ENCODE results near the gene RHOT1. TPM values are rescaled to one million over a fixed set of nuclear protein-coding genes. Genes with fewer than 3 reads are reported as not detected.

The RHOT1 gene
- total RNA-seq, 1 donor from 2014 or later = 34.6 TPM

GRCh38 chr17:32235588-32235987 is 93.3 kb downstream of the RHOT1 start:
- Mint-ChIP-seq H3K4me1 (peaks cover 4% of the 10 kb centered on the region), H3K9me3 (peaks cover 5% of the 10 kb centered on the region), H3K4me3 (no peak overlapping the region), H3K36me3 (no peaks in the 10 kb centered on the region), H3K27me3 (ENCODE audit: low read depth) (no peaks in the 10 kb centered on the region), H3K27ac (no peak overlapping the region)
- TF ChIP-seq CTCF (IDR thresholded peaks at IDR 0.05; ENCODE audit: unreplicated experiment) = no peak
- no peak for DNase-seq (ENCODE audit: low spot score in 2 of 2, unreplicated experiment in 2 of 2)

- no peak for DNase-seq (ENCODE audit: low spot score in 2 of 2, unreplicated experiment in 2 of 2)
- no peaks in the 10 kb centered on the region for H3K27me3 Mint-ChIP-seq (ENCODE audit: low read depth)
- H3K27ac Mint-ChIP-seq = no peak overlapping the region
- H3K9me3 Mint-ChIP-seq = peaks cover 5% of the 10 kb centered on the region
- no peak for TF ChIP-seq CTCF (IDR thresholded peaks at IDR 0.05; ENCODE audit: unreplicated experiment)
- no peak overlapping the region for H3K4me3 Mint-ChIP-seq
- H3K4me1 Mint-ChIP-seq = peaks cover 11% of the 10 kb centered on the region
- peaks cover 4% of the 10 kb centered on the region for H3K36me3 Mint-ChIP-seq
Measured at GRCh38 chr17:32239456-32239855, 97.2 kb downstream of the RHOT1 start.

GRCh38 chr17:32240750-32241149 is 98.4 kb downstream of the RHOT1 start:
- Mint-ChIP-seq H3K27ac (no peak overlapping the region), H3K9me3 (peaks cover 2% of the 10 kb centered on the region), H3K4me1 (peaks cover 11% of the 10 kb centered on the region), H3K27me3 (ENCODE audit: low read depth) (no peaks in the 10 kb centered on the region), H3K4me3 (no peak overlapping the region), H3K36me3 (peaks cover 4% of the 10 kb centered on the region)
- no peak for TF ChIP-seq CTCF (IDR thresholded peaks at IDR 0.05; ENCODE audit: unreplicated experiment)
- DNase-seq (ENCODE audit: low spot score in 2 of 2, unreplicated experiment in 2 of 2) = no peak

- Mint-ChIP-seq H3K36me3 (peaks cover 4% of the 10 kb centered on the region), H3K27me3 (ENCODE audit: low read depth) (no peaks in the 10 kb centered on the region), H3K4me3 (no peak overlapping the region), H3K4me1 (peaks cover 11% of the 10 kb centered on the region), H3K9me3 (no peaks in the 10 kb centered on the region), H3K27ac (no peak overlapping the region)
- no peak for DNase-seq (ENCODE audit: low spot score in 2 of 2, unreplicated experiment in 2 of 2)
- TF ChIP-seq CTCF (IDR thresholded peaks at IDR 0.05; ENCODE audit: unreplicated experiment) = no peak
Measured at GRCh38 chr17:32241640-32242039, 99.3 kb downstream of the RHOT1 start.

GRCh38 chr17:32249475-32249874 is 107.2 kb downstream of the RHOT1 start:
- Mint-ChIP-seq H3K4me1 (no peaks in the 10 kb centered on the region), H3K4me3 (no peak overlapping the region), H3K36me3 (no peaks in the 10 kb centered on the region), H3K27me3 (ENCODE audit: low read depth) (peaks cover 18% of the 10 kb centered on the region), H3K9me3 (no peaks in the 10 kb centered on the region), H3K27ac (no peak overlapping the region)
- no peak for DNase-seq (ENCODE audit: low spot score in 2 of 2, unreplicated experiment in 2 of 2)
- no peak for TF ChIP-seq CTCF (IDR thresholded peaks at IDR 0.05; ENCODE audit: unreplicated experiment)

GRCh38 chr17:32253117-32253611 is 110.9 kb downstream of the RHOT1 start:
- DNase-seq (ENCODE audit: low spot score in 2 of 2, unreplicated experiment in 2 of 2) = peak in 1 of 2 experiments; percentile 75
- TF ChIP-seq CTCF (IDR thresholded peaks at IDR 0.05; ENCODE audit: unreplicated experiment) = peak; percentile 68
- H3K27ac Mint-ChIP-seq = no peak overlapping the region
- H3K9me3 Mint-ChIP-seq = no peaks in the 10 kb centered on the region
- H3K4me3 Mint-ChIP-seq = no peak overlapping the region
- H3K36me3 Mint-ChIP-seq = no peaks in the 10 kb centered on the region
- no peaks in the 10 kb centered on the region for H3K4me1 Mint-ChIP-seq
- H3K27me3 Mint-ChIP-seq (ENCODE audit: low read depth) = peaks cover 32% of the 10 kb centered on the region

Data from mesothelial cell of epicardium (in vitro differentiated cells).